Measurements from ENCODE around the gene DNASE1L1.
"Not testable (repeated sequence)": the region's sequence is repeated elsewhere in the genome, so short reads cannot be mapped to it uniquely, and the experiment has no call there.

The DNASE1L1 gene

DNA sequence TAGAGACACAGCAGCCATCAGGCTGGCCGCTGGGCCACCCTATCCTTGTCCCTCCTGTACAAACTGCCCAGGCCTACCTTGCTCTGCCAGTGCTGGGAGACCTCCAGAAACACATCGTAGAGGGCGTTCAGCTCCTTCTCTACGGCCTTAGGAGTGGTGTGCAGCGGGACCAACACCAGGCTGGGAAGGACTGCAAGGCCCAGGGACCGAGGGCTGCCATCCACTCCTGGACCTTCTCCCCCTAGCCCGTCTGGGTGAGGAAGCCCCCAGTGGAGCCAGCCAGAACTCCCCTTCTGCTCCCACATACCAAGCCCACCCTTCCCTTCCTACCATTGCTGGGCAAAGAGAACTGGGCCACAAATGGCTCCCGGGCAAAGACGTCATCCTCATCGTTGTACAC is 5.9 kb downstream of the DNASE1L1 start:
- no peaks in the 10 kb centered on the region for H3K9me3 Mint-ChIP-seq
- peaks cover 27% of the 10 kb centered on the region for H3K36me3 Mint-ChIP-seq
- peaks cover 4% of the 10 kb centered on the region for H3K27me3 Mint-ChIP-seq
- H3K4me1 Mint-ChIP-seq = peaks cover 22% of the 10 kb centered on the region
- CTCF ChIA-PET = no interaction called here
- no peak for DNase-seq
- H3K27ac Mint-ChIP-seq = peak overlapping the region; percentile 28
- H3K4me3 Mint-ChIP-seq = no peak overlapping the region

DNA sequence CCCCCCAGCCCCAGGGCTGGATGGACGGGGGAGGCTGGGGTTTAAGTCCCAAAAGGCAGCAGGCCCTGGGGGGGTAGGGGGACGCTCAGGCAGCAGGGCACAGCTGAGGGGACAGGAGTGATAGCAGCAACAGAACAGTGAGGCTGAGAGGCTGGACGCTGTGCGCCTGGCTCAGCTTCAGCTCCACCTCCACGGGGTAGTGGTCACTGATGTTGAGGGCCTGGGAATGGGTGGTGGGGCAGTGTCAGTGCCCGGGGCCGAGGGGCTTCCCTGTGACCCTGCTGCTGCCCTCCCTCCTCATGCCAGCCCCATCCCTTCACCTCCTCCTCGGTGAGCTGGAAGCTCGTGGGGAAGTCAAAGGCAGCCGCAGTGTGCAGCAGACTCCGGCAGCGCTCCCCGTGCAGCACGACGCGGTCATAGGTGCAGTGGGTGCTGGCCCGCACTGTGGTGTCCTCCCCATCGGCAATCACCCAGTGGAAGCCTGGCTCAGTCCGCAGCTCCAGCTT is 6.4 kb downstream of the DNASE1L1 start:
- Mint-ChIP-seq H3K36me3 (peaks cover 30% of the 10 kb centered on the region), H3K4me3 (no peak overlapping the region), H3K27ac (no peak overlapping the region), H3K9me3 (no peaks in the 10 kb centered on the region), H3K27me3 (peaks cover 4% of the 10 kb centered on the region), H3K4me1 (peaks cover 21% of the 10 kb centered on the region)
- no peak for DNase-seq
- CTCF ChIA-PET = no interaction called here

DNA sequence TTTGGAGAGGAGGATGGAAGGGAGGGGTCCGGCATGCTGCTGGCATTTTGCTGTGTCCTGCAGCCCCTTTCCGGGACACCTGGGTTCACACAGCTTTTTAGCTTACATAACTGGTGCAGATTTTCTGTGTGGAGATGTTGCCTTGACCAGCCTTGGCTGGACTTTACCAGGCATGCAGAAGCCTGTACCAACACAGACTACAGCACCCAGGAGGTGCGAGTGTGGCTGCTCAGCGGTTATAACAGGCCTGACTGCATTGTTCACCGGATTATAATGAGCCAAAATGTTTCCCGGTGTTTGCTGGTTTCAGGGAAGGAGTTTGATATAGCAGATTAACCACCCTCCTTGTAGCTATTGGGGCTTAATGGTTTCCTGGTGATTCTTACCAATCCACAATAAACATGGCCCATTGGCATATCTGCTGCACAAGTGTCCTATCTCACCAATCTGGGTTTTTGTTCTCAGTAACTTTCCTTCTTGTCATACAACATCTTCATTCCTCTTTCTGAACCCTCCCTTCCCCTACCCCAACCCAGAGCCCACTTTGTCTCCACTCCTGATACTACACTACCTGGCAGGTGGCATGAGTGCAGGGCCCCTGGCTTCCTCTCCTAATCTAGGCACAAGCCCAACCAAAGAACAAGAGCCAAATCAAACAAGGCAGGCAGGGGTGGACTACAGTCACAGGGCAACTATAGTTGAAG is 7.0 kb downstream of the DNASE1L1 start:
- Mint-ChIP-seq H3K27ac (peak overlapping the region; percentile 100), H3K9me3 (no peaks in the 10 kb centered on the region), H3K4me3 (no peak overlapping the region), H3K36me3 (peaks cover 30% of the 10 kb centered on the region), H3K27me3 (peaks cover 4% of the 10 kb centered on the region), H3K4me1 (peaks cover 22% of the 10 kb centered on the region)
- CTCF ChIA-PET = no interaction called here
- DNase-seq = no peak

DNA sequence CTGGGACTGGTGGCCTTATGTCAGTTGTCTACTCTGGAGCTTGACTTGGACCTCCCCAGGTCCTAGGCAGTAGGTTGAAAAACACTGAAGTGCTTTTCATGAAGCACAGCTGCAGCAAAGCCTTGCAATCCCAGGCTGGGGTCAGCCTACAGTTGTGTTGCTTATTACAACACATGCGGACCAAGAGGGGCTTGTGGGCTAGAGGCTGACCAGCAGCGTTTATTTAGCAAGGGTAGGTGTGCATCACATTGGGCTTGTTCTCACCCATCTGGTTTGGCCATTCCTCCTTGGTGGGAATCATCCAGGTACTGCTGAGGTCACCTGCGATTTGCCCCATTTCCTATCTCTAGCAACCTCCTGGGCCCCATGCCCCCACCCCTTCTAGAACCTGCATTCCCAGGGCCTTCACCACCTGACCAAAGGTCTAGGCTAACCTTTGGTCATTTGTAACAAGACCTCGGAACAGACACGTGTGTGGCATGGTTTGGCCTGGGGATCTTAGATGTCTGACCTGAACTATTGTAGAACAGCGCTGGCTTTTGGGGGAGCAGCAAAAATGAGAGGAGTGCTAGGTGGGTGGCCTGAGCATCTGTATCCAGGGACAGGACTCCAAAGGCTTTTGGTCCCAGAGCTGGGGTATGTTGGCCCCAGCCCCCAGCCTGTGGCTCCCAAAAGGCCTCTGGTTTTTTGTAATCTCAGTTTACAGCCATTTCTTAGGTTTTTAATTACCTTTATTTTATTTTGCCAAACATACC is 7.8 kb downstream of the DNASE1L1 start:
- peaks cover 24% of the 10 kb centered on the region for H3K4me1 Mint-ChIP-seq
- H3K9me3 Mint-ChIP-seq = no peaks in the 10 kb centered on the region

DNA sequence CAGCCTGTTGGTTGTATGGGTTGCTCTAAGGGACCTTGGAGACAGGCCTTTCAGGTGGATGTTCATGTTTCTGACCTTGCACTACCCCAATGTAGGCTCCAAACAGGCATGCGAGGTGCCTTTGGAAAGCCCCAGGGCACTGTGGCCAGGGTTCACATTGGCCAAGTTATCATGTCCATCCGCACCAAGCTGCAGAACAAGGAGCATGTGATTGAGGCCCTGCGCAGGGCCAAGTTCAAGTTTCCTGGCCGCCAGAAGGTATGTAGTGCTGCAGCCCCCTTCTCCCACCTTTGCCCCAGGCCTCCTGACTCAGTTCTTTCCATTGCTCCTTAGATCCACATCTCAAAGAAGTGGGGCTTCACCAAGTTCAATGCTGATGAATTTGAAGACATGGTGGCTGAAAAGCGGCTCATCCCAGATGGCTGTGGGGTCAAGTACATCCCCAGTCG is 8.7 kb downstream of the DNASE1L1 start:
- CTCF ChIA-PET = interaction anchor here (0.6 to 2.4 kb wide), 3 partner anchors 9 to 87 kb away, joined by 3 to 14 read pairs (median 8); partner anchors contain the start of genes DNASE1L1 and TAFAZZIN
- peak overlapping the region; percentile 99 for H3K4me3 Mint-ChIP-seq
- peak overlapping the region; percentile 100 for H3K27ac Mint-ChIP-seq
- H3K9me3 Mint-ChIP-seq, DNase-seq, H3K27me3 Mint-ChIP-seq: not testable (repeated sequence)
- H3K4me1 Mint-ChIP-seq = peaks cover 24% of the 10 kb centered on the region
- H3K36me3 Mint-ChIP-seq = peaks cover 30% of the 10 kb centered on the region

More for the DNA sequence above, 7.8 kb downstream of the DNASE1L1 start:
- no peak for DNase-seq
- Mint-ChIP-seq H3K27me3 (peaks cover 4% of the 10 kb centered on the region), H3K36me3 (peaks cover 30% of the 10 kb centered on the region), H3K4me3 (peak overlapping the region; percentile 33), H3K27ac (peak overlapping the region; percentile 100)
- CTCF ChIA-PET = no interaction called here

DNA sequence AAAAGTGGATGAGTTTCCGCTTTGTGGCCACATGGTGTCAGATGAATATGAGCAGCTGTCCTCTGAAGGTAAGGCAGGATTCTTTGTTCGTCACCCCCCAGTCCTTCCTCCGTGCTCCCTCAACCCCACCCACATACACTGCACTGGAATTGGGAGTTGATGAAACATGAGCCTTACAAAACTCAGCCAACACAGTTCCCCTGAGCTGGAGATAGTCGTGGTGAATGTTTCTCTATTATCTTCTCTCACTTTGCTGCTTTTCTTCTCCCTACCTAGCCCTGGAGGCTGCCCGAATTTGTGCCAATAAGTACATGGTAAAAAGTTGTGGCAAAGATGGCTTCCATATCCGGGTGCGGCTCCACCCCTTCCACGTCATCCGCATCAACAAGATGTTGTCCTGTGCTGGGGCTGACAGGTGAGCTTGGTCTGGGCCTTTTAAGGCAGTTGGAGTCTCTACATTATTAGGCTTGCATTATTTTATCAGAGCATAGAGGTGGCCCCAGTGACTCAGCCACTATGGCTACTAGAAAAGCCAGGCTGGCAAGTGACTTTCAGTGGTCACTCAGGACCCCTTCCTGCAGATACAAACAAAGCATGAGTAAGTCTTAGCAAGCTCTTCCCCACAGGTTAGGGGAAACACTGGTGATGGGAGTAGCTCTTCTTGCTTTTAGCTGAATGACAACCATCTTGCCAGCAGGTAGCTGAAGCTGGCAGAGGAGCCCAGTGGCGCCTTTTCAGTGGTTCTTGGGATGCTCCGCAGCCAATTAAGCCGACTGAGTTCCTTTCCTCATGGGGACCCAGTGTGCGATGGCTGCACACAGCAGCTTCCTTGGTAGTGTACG is 9.3 kb downstream of the DNASE1L1 start:
- peak; percentile 58 for DNase-seq
- Mint-ChIP-seq H3K4me3 (peak overlapping the region; percentile 99), H3K36me3 (peaks cover 30% of the 10 kb centered on the region), H3K27me3 (peaks cover 4% of the 10 kb centered on the region), H3K4me1 (peaks cover 24% of the 10 kb centered on the region), H3K9me3 (no peaks in the 10 kb centered on the region), H3K27ac (peak overlapping the region; percentile 100)
- CTCF ChIA-PET = interaction anchor here (0.6 to 2.4 kb wide), 4 partner anchors 10 to 128 kb away, joined by 3 to 14 read pairs (median 6); partner anchors contain the start of genes DNASE1L1 and TAFAZZIN

DNA sequence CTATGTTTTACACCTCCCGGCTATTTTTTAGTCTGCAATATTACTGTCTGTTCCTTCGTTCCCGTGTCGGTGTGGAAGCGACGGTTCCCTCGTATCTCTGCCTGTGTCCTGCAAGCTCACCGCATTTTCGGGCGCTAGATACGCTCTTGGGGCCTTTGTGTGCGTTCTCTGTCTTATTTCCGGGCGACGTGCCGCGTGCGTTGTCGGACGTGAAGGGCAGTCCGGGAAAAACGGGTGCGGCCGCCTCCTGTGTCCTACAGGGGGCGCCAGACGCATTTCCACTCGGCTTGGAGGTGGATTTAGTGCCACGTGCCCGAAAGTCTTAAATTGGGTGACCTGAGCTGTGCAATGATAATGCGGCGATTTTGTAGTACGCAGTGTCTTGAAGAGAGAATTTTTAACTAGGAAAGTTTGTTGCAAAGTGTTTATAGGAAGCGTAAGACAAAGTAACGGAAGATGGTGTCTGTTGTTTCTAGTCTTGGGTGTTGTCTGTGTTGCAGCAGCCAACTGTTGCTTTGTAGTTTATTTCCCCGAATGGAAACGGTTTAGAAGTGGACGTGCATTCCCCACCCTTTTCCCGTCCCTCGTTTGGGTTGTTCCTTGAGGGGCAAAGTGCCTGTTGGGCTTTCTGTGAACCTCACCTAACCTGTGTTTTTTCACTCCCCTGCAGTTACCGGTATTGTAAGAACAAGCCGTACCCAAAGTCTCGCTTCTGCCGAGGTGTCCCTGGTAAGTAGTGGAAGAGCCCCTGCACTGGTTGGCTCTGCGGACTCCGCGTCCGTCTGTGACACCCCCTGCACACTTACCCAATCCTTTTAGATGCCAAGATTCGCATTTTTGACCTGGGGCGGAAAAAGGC is 10.2 kb downstream of the DNASE1L1 start:
- CTCF ChIA-PET = interaction anchor here (1.1 to 2.4 kb wide), 6 partner anchors 10 to 386 kb away, joined by 3 to 14 read pairs (median 4); partner anchors contain the start of genes DNASE1L1 and TAFAZZIN

DNA sequence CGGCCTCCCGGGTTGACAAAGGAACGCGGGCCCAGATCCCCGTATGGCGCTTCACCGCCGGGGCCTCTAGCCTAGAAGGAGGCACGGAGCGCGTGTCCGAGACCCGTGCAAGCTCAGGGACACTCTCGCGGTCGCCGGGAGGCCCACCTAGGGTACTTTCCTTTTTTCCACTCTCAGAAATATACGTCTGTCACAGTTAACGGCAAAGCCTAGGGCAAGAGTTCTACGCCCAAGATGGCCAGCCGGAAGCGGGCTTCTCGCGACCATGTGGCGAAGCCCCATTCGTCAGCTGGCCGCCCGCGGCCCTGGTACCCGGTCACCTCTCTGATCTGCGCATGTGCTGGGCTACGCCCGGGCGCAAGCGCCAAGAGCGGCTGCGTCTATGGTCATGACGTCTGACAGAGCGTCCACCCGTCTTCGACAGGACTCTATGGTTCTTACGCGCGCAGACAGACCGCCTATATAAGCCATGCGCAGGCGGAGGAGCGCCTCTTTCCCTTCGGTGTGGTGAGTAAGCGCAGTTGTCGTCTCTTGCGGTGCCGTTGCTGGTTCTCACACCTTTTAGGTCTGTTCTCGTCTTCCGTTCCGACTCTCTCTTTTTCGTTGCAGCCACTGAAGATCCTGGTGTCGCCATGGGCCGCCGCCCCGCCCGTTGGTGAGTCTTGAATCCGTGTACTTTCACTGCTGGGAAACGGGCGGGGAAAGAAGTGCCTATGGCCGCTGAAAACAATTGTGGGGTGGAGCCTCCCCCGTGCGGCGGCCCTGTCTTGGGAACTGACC is 11.0 kb downstream of the DNASE1L1 start, which contains the start of gene RPL10:
Gene RPL10 (plus strand): TSS at position 490 of the 780 bp plus-strand sequence. CDS start 143 bp downstream, at position 633.
- Mint-ChIP-seq H3K4me3 (peak within 1 kb of the TSS; percentile 99), H3K27me3 (peaks cover 4% of the 10 kb centered on the region), H3K36me3 (peaks cover 30% of the 10 kb centered on the region), H3K27ac (peak within 1 kb of the TSS; percentile 100), H3K4me1 (peaks cover 24% of the 10 kb centered on the region), H3K9me3 (no peaks in the 10 kb centered on the region)
- CTCF ChIA-PET = interaction anchor here (1.2 to 2.4 kb wide), 4 partner anchors 11 to 385 kb away, joined by 3 to 14 read pairs (median 3); partner anchors contain the start of gene DNASE1L1
- peak; percentile 93 for DNase-seq

More for the DNA sequence above, 10.2 kb downstream of the DNASE1L1 start:
- Mint-ChIP-seq H3K4me3 (peak overlapping the region; percentile 99), H3K4me1 (peaks cover 24% of the 10 kb centered on the region), H3K27ac (peak overlapping the region; percentile 100), H3K27me3 (peaks cover 4% of the 10 kb centered on the region), H3K36me3 (peaks cover 30% of the 10 kb centered on the region), H3K9me3 (no peaks in the 10 kb centered on the region)
- peak; percentile 89 for DNase-seq

DNA sequence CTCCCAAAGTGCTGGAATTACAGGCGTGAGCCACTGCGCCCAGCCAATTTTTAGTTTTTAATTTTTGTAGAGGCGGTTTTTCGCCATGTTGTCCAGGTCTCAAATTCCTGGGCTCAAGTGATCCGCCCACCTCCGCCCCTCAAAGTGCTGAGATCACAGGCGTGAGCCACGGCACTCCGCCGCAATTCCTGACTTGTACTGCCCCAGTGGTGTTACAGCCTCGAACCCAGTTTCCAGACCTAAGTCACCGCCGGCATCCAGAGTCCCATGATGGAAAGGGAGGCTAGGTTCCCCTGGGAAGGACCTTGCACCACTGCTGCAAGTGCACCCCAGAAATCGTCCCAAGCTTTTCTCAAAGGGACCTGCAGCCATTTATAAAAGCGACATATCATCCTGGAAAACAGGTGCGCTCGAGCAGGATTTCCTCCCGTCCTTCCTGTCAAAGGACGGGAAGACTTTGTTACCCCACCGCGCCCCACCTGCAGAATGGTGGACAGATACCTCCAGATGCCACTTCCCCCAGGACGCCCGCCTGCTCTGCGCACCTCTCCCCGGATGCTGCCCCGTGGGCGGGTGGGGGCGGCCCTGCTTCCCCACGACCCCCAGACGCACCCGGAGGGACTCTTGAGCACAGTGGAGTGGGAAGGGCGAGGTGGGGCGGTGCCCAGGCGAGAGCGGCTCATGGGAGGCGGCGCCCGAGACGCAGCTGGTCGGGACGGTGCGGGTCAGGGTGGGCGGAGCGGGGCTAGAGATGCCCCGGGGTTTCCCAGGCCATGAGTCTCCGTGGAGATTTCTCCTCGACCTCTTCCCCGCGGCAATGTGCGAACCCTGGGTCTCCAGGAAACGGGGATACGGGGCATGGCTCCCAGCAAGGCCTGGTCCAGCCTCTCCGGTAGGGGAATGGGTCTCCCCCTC is 11.8 kb downstream of the DNASE1L1 start:
- Mint-ChIP-seq H3K4me3 (peak overlapping the region; percentile 99), H3K36me3 (peaks cover 30% of the 10 kb centered on the region)
- CTCF ChIA-PET = interaction anchor here (1.5 kb wide), 1 partner anchor 384 kb away, joined by 3 read pairs; no protein-coding TSS in a partner anchor

DNA sequence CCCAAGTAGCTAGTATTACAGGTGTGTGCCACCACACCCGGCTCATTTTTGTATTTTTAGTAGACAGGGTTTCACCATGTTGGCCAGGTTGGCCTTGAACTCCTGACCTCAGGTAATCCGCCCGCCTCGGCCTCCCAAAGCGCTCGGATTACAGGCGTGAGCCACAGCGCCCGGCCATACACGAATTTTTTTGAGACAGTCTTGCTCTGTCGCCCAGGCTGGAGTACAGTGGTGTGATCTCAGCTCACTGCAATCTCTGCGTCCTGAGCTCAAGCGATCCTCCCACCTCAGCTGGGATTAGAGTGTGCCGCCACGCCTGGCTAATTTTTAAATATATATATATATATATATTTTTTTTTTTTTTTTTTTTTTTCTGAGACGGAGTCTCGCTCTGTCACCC is 12.7 kb downstream of the DNASE1L1 start:
- H3K4me3 Mint-ChIP-seq = peak overlapping the region; percentile 99
- H3K27ac Mint-ChIP-seq = peak overlapping the region; percentile 67
- H3K27me3 Mint-ChIP-seq, H3K9me3 Mint-ChIP-seq, CTCF ChIA-PET, DNase-seq: not testable (repeated sequence)
- peaks cover 24% of the 10 kb centered on the region for H3K4me1 Mint-ChIP-seq
- peaks cover 29% of the 10 kb centered on the region for H3K36me3 Mint-ChIP-seq

More for the DNA sequence above, 11.8 kb downstream of the DNASE1L1 start:
- peaks cover 24% of the 10 kb centered on the region for H3K4me1 Mint-ChIP-seq
- peaks cover 4% of the 10 kb centered on the region for H3K27me3 Mint-ChIP-seq
- peak; percentile 72 for DNase-seq
- peak overlapping the region; percentile 100 for H3K27ac Mint-ChIP-seq
- no peaks in the 10 kb centered on the region for H3K9me3 Mint-ChIP-seq

DNA sequence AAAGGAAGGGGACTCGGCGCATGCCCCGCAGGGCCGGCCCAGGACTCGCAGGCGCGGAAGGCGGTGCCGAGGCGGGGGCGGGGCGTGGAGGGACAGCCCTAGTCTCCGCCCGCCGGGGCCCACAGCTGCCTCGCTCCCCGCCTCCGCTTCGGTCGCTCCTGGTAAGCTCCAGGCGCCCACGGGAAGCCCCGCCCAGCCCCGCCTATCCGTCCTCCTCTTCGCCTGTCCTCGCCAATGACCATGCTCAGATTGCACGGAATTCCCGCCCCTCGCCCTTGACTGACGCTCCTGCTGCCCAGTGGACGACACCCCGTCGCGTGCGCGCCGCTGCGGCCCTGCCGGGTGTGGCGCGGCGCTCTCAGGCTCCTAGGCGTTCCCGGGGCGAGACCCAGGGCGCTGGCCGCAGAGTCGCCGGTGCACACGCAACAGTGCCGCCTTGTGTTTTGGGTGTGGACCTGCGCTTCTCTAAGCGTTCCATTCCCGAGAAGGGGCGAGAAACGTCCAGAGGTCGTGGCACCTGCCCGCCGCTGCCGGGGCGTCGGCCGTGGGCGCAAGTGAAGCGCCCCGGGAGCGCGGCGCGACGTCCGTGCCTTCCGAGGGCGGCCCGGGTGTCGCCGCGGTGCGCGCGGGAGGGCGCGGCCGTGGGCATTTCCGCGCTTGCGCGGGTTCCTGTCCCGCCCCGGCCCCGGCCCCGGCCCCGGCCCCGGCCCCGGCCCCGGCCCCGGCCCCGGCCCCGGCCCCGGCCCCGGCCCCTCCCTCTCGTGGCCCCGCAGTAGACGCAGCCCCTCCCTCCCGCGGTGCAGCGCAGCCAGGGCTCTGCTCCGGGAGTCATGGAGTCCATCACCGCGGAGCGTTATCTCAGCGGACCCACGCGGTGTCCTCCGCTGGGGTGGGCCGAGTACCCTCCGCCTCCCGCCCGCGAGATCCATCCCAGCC is 19.0 kb downstream of the DNASE1L1 start:
- CTCF ChIA-PET, H3K4me3 Mint-ChIP-seq, H3K9me3 Mint-ChIP-seq, H3K36me3 Mint-ChIP-seq, H3K4me1 Mint-ChIP-seq, H3K27me3 Mint-ChIP-seq, H3K27ac Mint-ChIP-seq, DNase-seq: not testable (repeated sequence)
